Measurements from ENCODE around the gene LRIT2.
"Not testable (repeated sequence)": the region's sequence is repeated elsewhere in the genome, so short reads cannot be mapped to it uniquely, and the experiment has no call there.

Gene LRIT2

GRCh38 chr10:84179059-84179710 lies 46.2 kb downstream of the LRIT2 start:
- no peak for FAIRE-seq

- no peak for FAIRE-seq
Measured at GRCh38 chr10:84178160-84178609, 47.2 kb downstream of the LRIT2 start.

- FAIRE-seq, result no peak
Measured at GRCh38 chr10:84177541-84178141, 47.7 kb downstream of the LRIT2 start.

GRCh38 chr10:84176836-84177474 lies 48.4 kb downstream of the LRIT2 start:
- no peak for FAIRE-seq

- no peak for FAIRE-seq
Measured at GRCh38 chr10:84176351-84176750, 49.0 kb downstream of the LRIT2 start.

GRCh38 chr10:84175436-84175835 lies 49.9 kb downstream of the LRIT2 start:
- no peak for FAIRE-seq

- no peak for FAIRE-seq
Measured at GRCh38 chr10:84173501-84173929, 51.8 kb downstream of the LRIT2 start, which contains the start of gene GPR15LG. TSS of gene GPR15LG (plus strand) at chr10:84173801. CDS start at chr10:84173852, 51 bp downstream.

- no peak for FAIRE-seq
Measured at GRCh38 chr10:84172467-84173356, 52.6 kb downstream of the LRIT2 start.

GRCh38 chr10:84171700-84172466 lies 53.5 kb downstream of the LRIT2 start:
- FAIRE-seq, result not testable (repeated sequence)

GRCh38 chr10:84171237-84171636 lies 54.1 kb downstream of the LRIT2 start:
- FAIRE-seq, result not testable (repeated sequence)
